Muscle of back (tissue), 11 donors: ENCODE measurements around the gene PLEKHM3. TPM values are rescaled to one million over a fixed set of nuclear protein-coding genes. Genes with fewer than 3 reads are reported as not detected.
"Not testable (repeated sequence)": the region's sequence is repeated elsewhere in the genome, so short reads cannot be mapped to it uniquely, and the experiment has no call there.

Experiments used
- DNase-seq, 3 donors: peaks; one replicate each; pipeline versions ENCODE4 v3.0.0 to v3.0.0-alpha.2; 2013
- polyA plus RNA-seq, 10 donors: library from polyadenylated mRNA; unstranded; fragments of 120-200 nt; gene quantifications; one replicate each; pipeline ENCODE4 v1.2.1, GENCODE V29; 2013; ENCODE audit not compliant: insufficient read length in 10 of 10

Gene PLEKHM3
- polyA plus RNA-seq, 10 donors = 5.3 to 8.9 (median 7.1) TPM

- no peak for DNase-seq
These were observed 12.5 kb upstream of the PLEKHM3 start for GRCh38 chr2:208037564-208038487.

- no peak for DNase-seq
These were observed 11.0 kb upstream of the PLEKHM3 start for GRCh38 chr2:208036357-208036756.

DNA sequence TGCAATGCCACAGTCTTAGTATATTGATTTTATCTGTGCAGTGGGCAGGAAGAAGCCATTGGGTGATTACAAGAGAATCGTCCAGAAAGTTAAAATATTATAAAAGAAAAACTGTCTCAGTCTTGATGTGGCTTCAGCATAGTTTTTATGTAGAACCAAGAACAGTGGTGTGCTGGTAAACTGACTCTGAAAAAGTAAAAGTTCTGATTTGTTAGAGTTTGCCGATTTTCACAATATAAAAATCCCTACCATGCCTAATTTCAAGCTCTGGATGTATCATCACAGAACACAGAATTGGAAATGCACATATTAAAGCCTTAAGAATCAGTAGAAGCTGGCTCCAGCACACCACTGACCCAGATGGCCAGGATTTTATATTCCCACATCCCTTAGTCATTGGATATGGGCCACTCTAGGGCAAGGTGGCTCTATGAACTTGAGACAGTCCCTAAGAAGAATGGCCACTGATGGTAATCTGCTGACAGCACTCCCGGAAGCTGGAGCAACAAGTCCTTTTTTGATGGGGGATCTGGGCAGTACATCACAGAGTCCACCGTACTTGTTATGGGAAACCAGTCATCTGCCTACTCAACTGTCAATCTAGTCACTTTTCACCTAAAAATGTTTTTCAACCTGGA lies 9.3 kb upstream of the PLEKHM3 start:
- no peak for DNase-seq

DNA sequence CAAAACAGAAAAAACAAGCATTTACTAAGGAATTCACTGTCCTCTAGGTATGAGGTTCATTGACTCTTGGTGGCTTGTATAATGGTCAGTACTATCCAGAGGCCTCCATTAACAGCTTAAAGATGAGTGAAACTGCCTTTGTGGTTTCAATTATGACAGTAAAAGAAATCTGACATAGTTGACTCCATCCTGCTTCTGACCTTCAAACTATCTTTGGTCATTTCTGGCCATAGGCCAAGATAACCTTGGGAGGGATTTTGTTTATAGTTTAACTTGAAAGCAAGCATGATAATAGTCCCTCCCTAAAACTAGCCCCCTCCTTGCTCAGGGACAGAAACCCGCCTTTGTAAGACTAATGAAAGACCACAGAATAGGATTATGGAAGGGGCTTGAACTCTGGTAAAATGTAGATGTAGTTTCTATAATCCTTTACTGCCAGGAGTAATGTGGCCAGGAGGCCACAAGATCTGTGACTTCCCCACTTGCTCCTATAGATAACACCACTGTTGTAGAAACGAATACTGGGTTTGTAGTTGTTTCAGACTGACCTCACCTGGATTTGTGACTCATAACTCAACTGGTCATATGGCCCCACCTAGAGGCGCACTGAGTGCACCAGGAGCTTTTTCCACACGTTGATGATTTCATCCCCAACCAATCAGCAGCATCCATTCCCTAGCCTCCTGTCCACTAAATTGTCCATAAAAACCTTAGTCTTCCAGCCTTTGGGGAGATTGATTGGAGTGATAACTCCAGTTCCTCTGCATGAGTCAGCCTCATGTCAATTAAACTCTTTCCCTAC lies 8.6 kb upstream of the PLEKHM3 start:
- DNase-seq = peak in 2 of 3 donors; percentile 17 to 27

- DNase-seq = no peak
These were observed 6.3 kb upstream of the PLEKHM3 start for GRCh38 chr2:208031608-208032019.

DNA sequence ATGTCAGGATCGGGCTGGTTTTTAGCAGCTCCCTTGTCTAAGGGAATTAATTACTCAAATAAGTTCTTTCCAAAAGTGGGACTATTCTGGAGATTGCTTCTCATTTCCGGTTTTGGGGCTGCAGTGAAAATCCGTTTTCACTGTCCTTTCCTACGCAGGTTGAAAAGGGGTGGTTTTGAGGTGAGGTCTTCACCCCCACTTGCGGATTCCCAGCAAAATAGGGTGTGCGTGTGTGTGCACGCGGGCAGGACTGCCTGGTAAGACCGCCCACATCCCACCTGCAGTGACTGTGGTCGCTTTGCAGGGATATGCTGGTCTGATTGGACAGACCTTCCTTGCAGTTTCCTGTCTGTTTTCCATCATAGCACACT lies 472 bp upstream of the PLEKHM3 start:
- no peak for DNase-seq

GRCh38 chr2:208024091-208024490 lies 1.2 kb downstream of the PLEKHM3 start:
- no peak for DNase-seq

DNA sequence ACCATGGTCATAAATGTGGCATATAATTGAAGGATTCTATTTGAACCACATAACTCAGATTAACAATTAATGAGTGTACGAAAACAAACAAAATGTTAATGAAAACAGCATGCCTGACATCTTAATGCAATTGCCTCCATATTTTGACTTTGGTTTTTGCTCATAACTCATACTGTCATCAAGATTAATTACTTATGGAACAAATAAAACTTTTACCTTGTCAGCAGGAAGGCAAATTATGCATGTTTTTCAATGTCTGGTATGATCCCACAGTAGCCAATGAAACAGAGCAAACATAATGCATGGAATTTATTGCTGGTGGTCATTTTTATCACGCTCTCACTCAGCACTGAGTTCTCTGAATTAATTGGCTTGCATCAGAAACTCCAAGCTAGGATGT lies 5.1 kb downstream of the PLEKHM3 start:
- no peak for DNase-seq

DNA sequence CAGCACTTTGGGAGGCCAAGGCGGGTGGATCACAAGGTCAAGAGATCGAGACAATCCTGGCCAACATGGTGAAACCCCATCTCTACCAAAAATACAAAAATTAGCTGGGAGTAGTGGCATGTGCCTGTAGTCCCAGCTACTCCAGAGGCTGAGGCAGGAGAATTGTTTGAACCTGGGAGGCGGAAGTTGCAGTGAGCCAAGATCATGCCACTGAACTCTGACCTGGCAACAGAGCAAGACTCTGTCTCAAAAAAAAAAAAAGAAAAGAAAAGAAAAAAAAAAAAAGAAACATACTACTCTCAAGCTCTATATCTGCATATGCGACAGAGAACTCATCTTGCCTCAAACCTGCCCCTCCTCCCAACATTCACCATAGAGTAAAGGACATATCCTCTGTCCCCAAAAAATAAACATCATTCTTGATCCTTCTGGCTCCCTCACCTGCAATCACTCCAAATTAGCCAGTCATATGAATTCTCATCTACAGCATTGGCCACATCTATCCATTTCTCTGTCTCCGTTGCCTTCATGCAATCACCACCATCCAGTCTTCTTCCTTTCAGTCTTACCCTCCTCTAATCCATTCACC lies 7.1 kb downstream of the PLEKHM3 start:
- not testable (repeated sequence) for DNase-seq

DNA sequence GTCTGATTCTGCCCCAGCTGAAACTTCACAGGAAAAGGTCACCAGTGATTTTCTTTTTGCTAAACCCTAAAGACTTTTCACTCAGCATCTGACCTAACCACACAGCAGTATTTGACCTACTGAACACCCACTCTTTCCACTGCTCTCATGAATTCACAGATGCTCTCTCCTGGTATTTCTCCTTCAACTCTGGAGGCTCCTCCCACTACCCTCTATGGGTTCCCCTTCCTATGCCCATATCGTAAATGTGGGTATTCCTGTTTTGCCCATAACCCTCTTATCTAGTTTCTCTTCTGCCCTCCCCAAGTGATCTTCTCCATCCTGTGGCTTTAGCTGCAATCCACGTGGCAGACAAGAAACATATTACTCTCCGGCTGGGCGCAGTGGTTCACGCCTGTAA lies 7.6 kb downstream of the PLEKHM3 start:
- DNase-seq = no peak

DNA sequence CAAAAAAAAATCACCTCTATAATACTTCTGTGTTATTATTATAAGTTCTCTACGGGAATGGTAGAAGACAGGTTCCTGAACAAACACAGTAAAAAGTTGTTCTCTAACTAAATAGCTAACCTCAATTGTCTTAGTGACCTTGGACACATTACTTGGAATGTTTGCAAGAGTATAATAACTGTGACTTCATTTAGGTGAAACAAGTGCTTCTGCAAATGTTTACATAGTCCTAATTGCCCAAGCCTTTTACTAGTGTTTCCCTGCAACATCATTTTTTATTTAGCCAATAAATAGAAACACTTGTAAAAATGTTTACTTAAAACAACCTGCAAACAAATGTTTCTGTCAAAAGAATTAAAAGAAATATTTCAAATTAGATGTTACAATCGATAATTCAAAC lies 9.9 kb downstream of the PLEKHM3 start:
- no peak for DNase-seq

GRCh38 chr2:208013285-208014178 lies 11.8 kb downstream of the PLEKHM3 start:
- DNase-seq = no peak

DNA sequence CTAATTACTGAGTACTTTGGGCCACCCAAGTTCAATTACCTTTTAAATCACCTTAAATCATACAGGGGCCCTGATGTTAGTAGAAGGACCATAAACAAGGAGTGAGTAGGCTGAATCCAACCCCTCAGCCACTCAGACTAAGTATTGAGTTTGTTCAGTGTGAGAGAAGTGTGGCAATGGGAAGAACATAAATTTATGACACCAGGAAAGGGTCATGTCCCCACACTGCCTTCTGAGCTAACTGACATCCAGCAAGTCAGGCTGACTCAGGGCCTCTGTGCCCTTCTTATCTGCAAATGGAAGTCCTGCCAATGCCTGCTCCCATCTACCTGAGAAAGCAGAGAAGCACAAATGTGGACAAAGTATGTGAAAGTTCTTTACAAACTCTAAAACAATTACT lies 12.9 kb downstream of the PLEKHM3 start:
- DNase-seq = no peak

- no peak for DNase-seq
These were observed 14.8 kb downstream of the PLEKHM3 start for GRCh38 chr2:208010506-208010905.

- peak in 1 of 3 donors; percentile 8 for DNase-seq
These were observed 18.5 kb downstream of the PLEKHM3 start for GRCh38 chr2:208006833-208007232.

DNA sequence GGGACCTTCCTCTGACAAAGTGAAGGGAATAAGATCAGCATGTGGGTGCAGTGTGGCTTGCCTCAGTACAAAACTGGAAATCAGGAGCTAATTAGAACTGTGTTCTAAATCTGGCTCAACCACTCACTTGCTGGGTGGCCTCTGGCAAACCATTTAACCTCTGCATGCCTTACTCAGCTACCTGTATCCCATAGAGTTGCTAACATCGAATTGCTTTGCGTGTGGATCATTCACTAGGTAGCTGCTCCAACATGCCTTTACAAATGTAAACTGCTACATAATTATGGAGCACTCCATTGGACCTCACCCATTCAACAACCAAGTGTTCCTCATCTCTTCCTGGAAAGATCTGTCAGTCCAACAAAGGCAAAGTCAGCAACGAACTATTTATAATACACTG lies 19.0 kb downstream of the PLEKHM3 start:
- no peak for DNase-seq

GRCh38 chr2:208001924-208002323 lies 23.4 kb downstream of the PLEKHM3 start:
- no peak for DNase-seq

- DNase-seq = no peak
These were observed 24.5 kb downstream of the PLEKHM3 start for GRCh38 chr2:208000701-208001395.

DNA sequence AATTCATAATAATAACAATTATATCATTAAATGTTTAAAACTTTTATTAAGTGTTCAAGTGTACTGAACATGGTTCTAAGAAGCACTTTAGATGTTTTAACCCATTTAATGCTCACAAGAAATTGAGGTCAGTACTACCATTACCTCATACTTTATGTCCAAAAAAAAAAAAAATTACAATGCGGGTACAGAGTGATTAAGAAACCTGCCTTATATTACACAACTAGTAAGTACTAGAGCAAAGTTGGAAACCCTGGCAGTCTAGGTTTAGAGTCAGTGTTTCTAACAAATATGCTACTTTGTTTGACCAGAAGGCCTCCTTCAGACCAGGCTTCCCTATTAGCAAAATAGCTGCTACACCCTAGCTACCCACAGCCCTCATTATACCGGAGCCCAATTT lies 28.5 kb downstream of the PLEKHM3 start:
- no peak for DNase-seq

GRCh38 chr2:207995887-207996286 lies 29.4 kb downstream of the PLEKHM3 start:
- DNase-seq = no peak
